ENCODE results near the gene GASK1A. TPM values are rescaled to one million over a fixed set of nuclear protein-coding genes. Genes with fewer than 3 reads are reported as not detected.
A peak's percentile ranks its signal among the peaks of the same experiment; 100 is the strongest.

The GASK1A gene
- total and polyA plus RNA-seq, 2 of the 8 experiments (the other 6 are each of a cell fraction or from before 2014, with no cell fraction given): 4.7 to 7.9 TPM

DNA sequence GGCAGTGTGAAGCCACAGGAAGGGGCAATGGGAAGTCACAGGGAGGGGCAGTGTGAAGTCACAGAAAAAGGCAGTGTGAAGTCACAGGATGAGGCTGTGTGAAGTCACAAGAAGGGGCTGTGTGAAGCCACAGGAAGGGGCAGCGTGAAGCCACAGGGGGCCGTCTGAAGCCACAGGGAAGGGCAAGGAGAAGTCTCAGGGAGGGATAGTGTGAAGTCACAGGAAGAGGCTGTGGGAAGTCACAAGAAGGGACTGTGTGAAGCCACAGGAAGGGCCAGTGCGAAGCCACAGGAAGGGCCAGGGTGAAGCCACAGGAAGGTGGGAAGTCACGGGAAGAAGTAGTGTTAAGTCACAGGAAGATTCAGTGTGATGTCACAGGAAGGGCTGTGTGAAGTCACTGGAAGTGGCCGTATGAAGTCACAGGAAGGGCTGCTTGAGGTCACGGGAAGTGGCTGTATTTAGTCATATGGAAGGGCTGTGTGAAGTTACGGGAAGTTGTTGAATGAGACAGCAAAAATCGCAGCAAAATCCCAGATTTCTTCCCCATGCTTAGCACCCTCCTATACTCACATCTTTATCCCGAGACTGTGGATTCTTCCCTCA lies 38.6 kb downstream of the GASK1A start:
- Histone ChIP-seq H3K23me2 (ENCODE audit: low read depth, low read length) (0 out of 2 replicates have a peak, but pooled peaks cover 2% of the 10 kb centered on the region), H2AK5ac (ENCODE audit: low read depth, low read length) (no peak overlapping the region), H3K4ac (replicated peaks; ENCODE audit: insufficient read length, low read depth, low read length) (no peak overlapping the region), H3K56ac (replicated peaks; ENCODE audit: insufficient read length, low read depth, low read length) (no peak overlapping the region), H3K4me1 (replicated peaks in 1 of 4; ENCODE audit: control insufficient read depth in 3 of 4, insufficient read depth in 4 of 4, low read length in 3 of 4) (no peaks in the 10 kb centered on the region), H3K4me3 (ENCODE audit: extremely low read depth in 1 of 4, insufficient read depth in 2 of 4, low read depth in 3 of 4, low read length in 4 of 4) (no peak overlapping the region), H2BK120ac (replicated peaks; ENCODE audit: low read depth, low read length) (no peak overlapping the region), H2BK5ac (ENCODE audit: low read depth, low read length) (peak overlapping the region; percentile 26; the same call in 1 of the 2 replicates), H3K14ac (ENCODE audit: insufficient read length) (no peak overlapping the region), H3K36me3 (ENCODE audit: control insufficient read depth in 2 of 4, insufficient read depth in 4 of 4, low read length in 3 of 4) (no peaks in the 10 kb centered on the region; a peak in 1 of 8 replicates), H3K79me2 (ENCODE audit: control insufficient read depth in 1 of 2, insufficient read depth in 2 of 2, low read length in 2 of 2) (no peaks in the 10 kb centered on the region), H2AFZ (ENCODE audit: low read length) (no peak overlapping the region), H4K91ac (replicated peaks; ENCODE audit: insufficient read length, low read length) (no peak overlapping the region), H4K20me1 (replicated peaks in 1 of 2; ENCODE audit: control insufficient read depth in 1 of 2, insufficient read depth in 2 of 2, low read length in 2 of 2) (peaks cover 0 to 2% of the 10 kb centered on the region in 2 experiments), H3K23ac (ENCODE audit: insufficient read length) (no peak overlapping the region), H3K9ac (replicated peaks in 1 of 4; ENCODE audit: extremely low read depth in 1 of 4, low read depth in 3 of 4, low read length in 3 of 4) (no peak overlapping the region), H2BK12ac (ENCODE audit: low read depth, low read length) (no peak overlapping the region), H3K18ac (ENCODE audit: extremely low read depth, low read length) (no peak overlapping the region), H2BK20ac (ENCODE audit: low read length) (no peak overlapping the region), H3K27ac (ENCODE audit: low read depth, low read length) (no peak overlapping the region), H3K79me1 (ENCODE audit: low read depth, low read length) (0 out of 2 replicates have a peak, but pooled peaks cover 3% of the 10 kb centered on the region), H3K4me2 (ENCODE audit: insufficient read depth in 1 of 2, low read depth in 2 of 2, low read length in 2 of 2) (no peak overlapping the region), H4K8ac (ENCODE audit: extremely low read depth, insufficient read depth, low read length) (peak overlapping the region; percentile 26; the same call in 1 of the 2 replicates), H2BK15ac (ENCODE audit: low read length) (no peak overlapping the region), H3K9me3 (ENCODE audit: insufficient read depth in 2 of 2, low read depth in 1 of 2, low read length in 1 of 2) (peaks cover 6 to 14% of the 10 kb centered on the region in 2 experiments; a peak in 2 of 4 replicates), H4K5ac (ENCODE audit: insufficient read length, low read depth, low read length) (no peak overlapping the region), H3K27me3 (replicated peaks in 1 of 4; ENCODE audit: control insufficient read depth in 3 of 4, extremely low read depth in 1 of 4, insufficient read depth in 3 of 4, low read length in 3 of 4) (no peaks in the 10 kb centered on the region)
- TF ChIP-seq CREB1 (IDR thresholded peaks at IDR 0.05): peak; percentile 77
- TF ChIP-seq, protein P1, sequence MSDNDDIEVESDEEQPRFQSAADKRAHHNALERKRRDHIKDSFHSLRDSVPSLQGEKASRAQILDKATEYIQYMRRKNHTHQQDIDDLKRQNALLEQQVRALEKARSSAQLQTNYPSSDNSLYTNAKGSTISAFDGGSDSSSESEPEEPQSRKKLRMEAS (IDR thresholded peaks at IDR 0.05): no peak
- CTCF ChIA-PET (ENCODE audit: partially characterized antibody): interaction anchor here (0.7 to 1.5 kb wide), 2 partner anchors 12 to 55 kb away, joined by 3 to 4 read pairs; no protein-coding TSS in a partner anchor
- no peak for DNase-seq (ENCODE audit: low read depth in 1 of 2, low spot score in 2 of 2)
- POLR2A ChIA-PET (ENCODE audit: partially characterized antibody): no interaction called here
- WGBS, 2 experiments (ENCODE audit: extremely low coverage in 1 of 2, insufficient coverage in 1 of 2, insufficient read length in 1 of 2, insufficient replicate concordance in 2 of 2, low coverage in 1 of 2, low lambda C conversion rate in 2 of 2, missing lambda C conversion rate in 1 of 2): 89% methylated on average over 9 of the region's 9 CpGs; no CpG with 5 or more reads in 1 of the 2 experiments
- FAIRE-seq: no peak
